GM12892 (cell line): ENCODE results near the gene PCBD2.

Source experiments
- POLR2A ChIP-seq: IDR thresholded peaks from 2 replicates; pipeline ENCODE4 v1.6.1; 2011; ENCODE audit warnings: low read depth, low read length, control low read depth
- POLR2AphosphoS5 ChIP-seq: IDR thresholded peaks from 2 replicates; pipeline ENCODE4 v1.6.1; 2011; ENCODE audit warnings: low read depth, low read length, control low read depth
- TAF1 ChIP-seq: IDR thresholded peaks from 2 replicates; pipeline ENCODE4 v1.6.1; 2011; ENCODE audit warnings: low read depth, mild to moderate bottlenecking, control low read depth, low read length, borderline replicate concordance

GRCh38 chr5:134965271-134965825 is 60.4 kb downstream of the PCBD2 start:
- TF ChIP-seq POLR2AphosphoS5, result no peak
- no peak for TF ChIP-seq POLR2A
- no peak for TF ChIP-seq TAF1
